ENCODE measurements around the gene SLC51A. TPM values are rescaled to one million over a fixed set of nuclear protein-coding genes. Genes with fewer than 3 reads are reported as not detected.

The SLC51A gene
- total and polyA plus RNA-seq, 2 of the 13 experiments (the other 11 are each of a cell fraction or from before 2014, with no cell fraction given) = 4.3 to 48.8 TPM

DNA sequence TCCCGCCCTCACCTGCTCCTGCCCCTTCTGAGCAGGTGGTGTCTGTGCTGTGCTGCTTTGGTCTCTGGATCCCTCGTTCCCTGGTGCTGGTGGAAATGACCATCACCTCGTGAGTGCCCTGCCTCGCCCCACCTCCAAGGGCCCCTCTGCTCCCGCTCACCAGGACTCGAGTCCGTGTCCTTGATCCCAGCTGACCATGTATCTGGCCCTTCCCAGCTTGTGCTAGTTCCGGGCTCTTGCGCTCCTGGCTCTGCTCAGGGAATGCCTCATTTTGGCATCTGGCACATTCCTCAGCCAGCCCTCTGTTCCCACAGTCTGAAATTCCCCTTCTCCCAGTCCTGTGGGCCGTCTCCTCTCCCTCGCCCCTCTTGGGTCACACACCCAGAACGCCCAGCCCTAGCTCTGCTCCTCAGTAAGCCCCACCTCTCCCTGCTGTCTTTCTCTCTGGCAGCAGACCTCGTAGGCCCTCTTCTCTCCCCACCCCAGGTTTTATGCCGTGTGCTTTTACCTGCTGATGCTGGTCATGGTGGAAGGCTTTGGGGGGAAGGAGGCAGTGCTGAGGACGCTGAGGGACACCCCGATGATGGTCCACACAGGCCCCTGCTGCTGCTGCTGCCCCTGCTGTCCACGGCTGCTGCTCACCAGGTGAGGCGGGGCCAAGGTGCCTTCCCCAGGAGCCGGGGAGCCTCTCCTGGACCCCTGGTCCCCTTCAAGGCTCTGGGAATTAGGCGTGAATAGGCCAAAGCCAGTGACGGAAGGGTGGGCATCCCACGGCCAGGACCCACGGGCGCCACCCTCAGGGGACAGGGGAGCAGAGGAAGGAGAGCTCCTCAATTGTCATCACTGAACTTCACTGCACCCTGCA is 11.5 kb downstream of the SLC51A start (continued):
- TF ChIP-seq THAP11 (CRISPR knock-in tag; IDR thresholded peaks at IDR 0.05) = peak; percentile 56
- TF ChIP-seq, protein P1, sequence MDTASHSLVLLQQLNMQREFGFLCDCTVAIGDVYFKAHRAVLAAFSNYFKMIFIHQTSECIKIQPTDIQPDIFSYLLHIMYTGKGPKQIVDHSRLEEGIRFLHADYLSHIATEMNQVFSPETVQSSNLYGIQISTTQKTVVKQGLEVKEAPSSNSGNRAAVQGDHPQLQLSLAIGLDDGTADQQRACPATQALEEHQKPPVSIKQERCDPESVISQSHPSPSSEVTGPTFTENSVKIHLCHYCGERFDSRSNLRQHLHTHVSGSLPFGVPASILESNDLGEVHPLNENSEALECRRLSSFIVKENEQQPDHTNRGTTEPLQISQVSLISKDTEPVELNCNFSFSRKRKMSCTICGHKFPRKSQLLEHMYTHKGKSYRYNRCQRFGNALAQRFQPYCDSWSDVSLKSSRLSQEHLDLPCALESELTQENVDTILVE (CRISPR knock-in tag; IDR thresholded peaks at IDR 0.05) = 0 out of 2 replicates have a peak, but pooled peaks have one; percentile 19
- 0 out of 2 replicates have a peak, but pooled peaks have one; percentile 24 for TF ChIP-seq ZFP36L1 (CRISPR knock-in tag; IDR thresholded peaks at IDR 0.05)
- TF ChIP-seq ZMYM2 (CRISPR knock-in tag; IDR thresholded peaks at IDR 0.05) = peak; percentile 84
- TF ChIP-seq, protein P2, sequence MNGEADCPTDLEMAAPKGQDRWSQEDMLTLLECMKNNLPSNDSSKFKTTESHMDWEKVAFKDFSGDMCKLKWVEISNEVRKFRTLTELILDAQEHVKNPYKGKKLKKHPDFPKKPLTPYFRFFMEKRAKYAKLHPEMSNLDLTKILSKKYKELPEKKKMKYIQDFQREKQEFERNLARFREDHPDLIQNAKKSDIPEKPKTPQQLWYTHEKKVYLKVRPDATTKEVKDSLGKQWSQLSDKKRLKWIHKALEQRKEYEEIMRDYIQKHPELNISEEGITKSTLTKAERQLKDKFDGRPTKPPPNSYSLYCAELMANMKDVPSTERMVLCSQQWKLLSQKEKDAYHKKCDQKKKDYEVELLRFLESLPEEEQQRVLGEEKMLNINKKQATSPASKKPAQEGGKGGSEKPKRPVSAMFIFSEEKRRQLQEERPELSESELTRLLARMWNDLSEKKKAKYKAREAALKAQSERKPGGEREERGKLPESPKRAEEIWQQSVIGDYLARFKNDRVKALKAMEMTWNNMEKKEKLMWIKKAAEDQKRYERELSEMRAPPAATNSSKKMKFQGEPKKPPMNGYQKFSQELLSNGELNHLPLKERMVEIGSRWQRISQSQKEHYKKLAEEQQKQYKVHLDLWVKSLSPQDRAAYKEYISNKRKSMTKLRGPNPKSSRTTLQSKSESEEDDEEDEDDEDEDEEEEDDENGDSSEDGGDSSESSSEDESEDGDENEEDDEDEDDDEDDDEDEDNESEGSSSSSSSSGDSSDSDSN (CRISPR knock-in tag; IDR thresholded peaks at IDR 0.05) = peak; percentile 83
- peak; percentile 79; the same call in 1 of the 2 replicates for TF ChIP-seq KDM5B (CRISPR knock-in tag; IDR thresholded peaks at IDR 0.05; ENCODE audit: borderline replicate concordance)
- no peak for TF ChIP-seq ZNF777 (CRISPR knock-in tag; IDR thresholded peaks at IDR 0.05)
- peak; percentile 34; the same call in 1 of the 2 replicates for TF ChIP-seq TRIM24 (CRISPR knock-in tag; IDR thresholded peaks at IDR 0.05)
- TF ChIP-seq MYC (CRISPR knock-in tag; IDR thresholded peaks at IDR 0.05; ENCODE audit: borderline replicate concordance) = peak; percentile 58; the same call in 1 of the 2 replicates
- TF ChIP-seq ZBTB4 (CRISPR knock-in tag; IDR thresholded peaks at IDR 0.05; ENCODE audit: borderline replicate concordance) = 0 out of 2 replicates have a peak, but pooled peaks have one; percentile 19
- TF ChIP-seq FOXO1 (CRISPR knock-in tag; IDR thresholded peaks at IDR 0.05) = peak; percentile 63; the same call in 1 of the 2 replicates
- peak; percentile 26; the same call in 1 of the 2 replicates for TF ChIP-seq KLF12 (CRISPR knock-in tag; IDR thresholded peaks at IDR 0.05; ENCODE audit: borderline replicate concordance)
- TF ChIP-seq JUN (CRISPR knock-in tag; IDR thresholded peaks at IDR 0.05) = peak; percentile 26; the same call in 1 of the 2 replicates
- TF ChIP-seq ZNF768 (CRISPR knock-in tag; IDR thresholded peaks at IDR 0.05) = peak; percentile 91
- TF ChIP-seq, protein P3, sequence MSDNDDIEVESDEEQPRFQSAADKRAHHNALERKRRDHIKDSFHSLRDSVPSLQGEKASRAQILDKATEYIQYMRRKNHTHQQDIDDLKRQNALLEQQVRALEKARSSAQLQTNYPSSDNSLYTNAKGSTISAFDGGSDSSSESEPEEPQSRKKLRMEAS (IDR thresholded peaks at IDR 0.05) = peak; percentile 92
- TF ChIP-seq ESRRA (CRISPR knock-in tag; IDR thresholded peaks at IDR 0.05; ENCODE audit: low read depth) = peak; percentile 94
- peak; percentile 99 for TF ChIP-seq ZNF687 (CRISPR knock-in tag; IDR thresholded peaks at IDR 0.05)
